Ovary (tissue), 3 donors: ENCODE data around the gene ARHGEF9.

Experiments used
- EP300 ChIP-seq: sonication (generic); formaldehyde crosslinking; IDR thresholded peaks from one replicate; pipeline ENCODE4 v1.6.1; 2017; ENCODE audit warnings: antibody characterized with exemption
- POLR2A ChIP-seq: fragments of 450-650 bp; IDR thresholded peaks from one replicate; pipeline ENCODE4 v1.6.1; 2017; ENCODE audit warnings: antibody characterized with exemption, mild to moderate bottlenecking, moderate library complexity
- TF ChIP-seq, protein P1 (sequence below), 3 donors: fragments of 450-650 bp in 2 of 3; fragments of 200-600 bp in 1 of 3; IDR thresholded peaks; one replicate each; pipeline versions ENCODE4 v1.5.1 to v1.8.0; 2016 to 2022; ENCODE audit warnings: antibody characterized with exemption in 3 of 3, mild to moderate bottlenecking in 1 of 3
- donor health status: DM: no; HTN: no; CAD: no.

DNA sequence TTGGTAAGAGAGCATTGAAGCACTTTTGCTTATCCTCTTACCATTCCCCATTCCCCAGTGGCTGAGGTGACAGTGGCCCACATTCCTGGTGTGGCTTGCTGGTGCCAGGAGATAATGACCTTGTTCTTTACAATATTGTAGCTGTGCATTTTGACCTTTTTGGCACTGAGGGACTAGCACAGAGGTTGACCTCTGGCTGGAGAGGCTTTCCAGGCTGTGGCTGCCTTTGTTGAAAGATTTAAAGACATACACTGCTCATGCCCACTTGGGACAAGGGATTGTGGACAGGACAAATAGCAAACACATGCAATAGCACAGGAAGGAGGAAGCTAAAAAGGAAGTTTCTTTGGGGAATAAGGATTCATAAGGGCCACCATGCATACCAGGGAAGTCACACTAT is 65.4 kb downstream of the ARHGEF9 start:
- TF ChIP-seq, protein P1, sequence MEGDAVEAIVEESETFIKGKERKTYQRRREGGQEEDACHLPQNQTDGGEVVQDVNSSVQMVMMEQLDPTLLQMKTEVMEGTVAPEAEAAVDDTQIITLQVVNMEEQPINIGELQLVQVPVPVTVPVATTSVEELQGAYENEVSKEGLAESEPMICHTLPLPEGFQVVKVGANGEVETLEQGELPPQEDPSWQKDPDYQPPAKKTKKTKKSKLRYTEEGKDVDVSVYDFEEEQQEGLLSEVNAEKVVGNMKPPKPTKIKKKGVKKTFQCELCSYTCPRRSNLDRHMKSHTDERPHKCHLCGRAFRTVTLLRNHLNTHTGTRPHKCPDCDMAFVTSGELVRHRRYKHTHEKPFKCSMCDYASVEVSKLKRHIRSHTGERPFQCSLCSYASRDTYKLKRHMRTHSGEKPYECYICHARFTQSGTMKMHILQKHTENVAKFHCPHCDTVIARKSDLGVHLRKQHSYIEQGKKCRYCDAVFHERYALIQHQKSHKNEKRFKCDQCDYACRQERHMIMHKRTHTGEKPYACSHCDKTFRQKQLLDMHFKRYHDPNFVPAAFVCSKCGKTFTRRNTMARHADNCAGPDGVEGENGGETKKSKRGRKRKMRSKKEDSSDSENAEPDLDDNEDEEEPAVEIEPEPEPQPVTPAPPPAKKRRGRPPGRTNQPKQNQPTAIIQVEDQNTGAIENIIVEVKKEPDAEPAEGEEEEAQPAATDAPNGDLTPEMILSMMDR (IDR thresholded peaks at IDR 0.05): no peak
- TF ChIP-seq POLR2A: no peak
- TF ChIP-seq EP300: no peak
